ENCODE results near the gene FAM228B.

Gene FAM228B

DNA sequence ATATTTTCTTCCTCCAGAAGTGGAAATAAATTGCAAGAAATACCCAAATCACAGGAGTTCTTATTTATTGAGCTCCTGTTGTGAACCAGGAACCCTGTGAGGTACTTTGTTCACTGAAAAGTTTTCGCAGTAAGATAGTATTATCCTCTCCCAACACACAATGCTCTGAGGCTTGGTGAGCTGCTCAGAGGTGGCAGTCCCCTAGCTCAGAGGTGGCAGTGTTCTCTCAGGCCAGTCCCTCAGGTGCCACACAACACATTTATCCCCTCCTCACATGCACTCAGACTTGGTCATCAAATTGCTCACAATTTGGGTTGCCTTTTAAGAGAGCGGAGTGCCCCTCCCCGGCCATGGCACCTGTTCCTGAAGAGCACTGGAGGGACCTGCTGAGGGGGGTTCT is 77.5 kb downstream of the FAM228B start:
- no peak for DNase-seq (ENCODE audit: low read depth in 1 of 2, low spot score in 1 of 2)

GRCh38 chr2:24203029-24203786 is 79.9 kb downstream of the FAM228B start:
- no peak for DNase-seq (ENCODE audit: low read depth in 1 of 2, low spot score in 1 of 2)

DNA sequence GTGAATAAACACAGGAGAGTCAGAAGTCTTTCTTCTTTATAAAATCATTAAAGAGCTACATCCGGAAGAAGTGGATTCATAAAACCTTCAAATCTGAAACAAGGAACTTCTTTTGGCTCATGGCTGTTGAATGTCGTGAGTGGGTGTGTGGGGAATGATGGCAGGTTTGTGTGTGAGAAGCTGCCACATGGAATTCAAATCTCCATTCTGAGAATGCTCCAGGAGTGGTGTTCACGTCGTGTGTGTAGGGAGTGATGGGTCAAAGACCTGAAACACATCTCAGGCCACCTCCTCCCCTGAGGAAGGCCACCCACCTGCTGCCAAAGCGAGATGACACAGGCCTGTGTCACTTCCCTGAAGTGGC is 80.5 kb downstream of the FAM228B start:
- no peak for DNase-seq (ENCODE audit: low read depth in 1 of 2, low spot score in 1 of 2)

GRCh38 chr2:24204505-24204904 is 81.2 kb downstream of the FAM228B start:
- DNase-seq (ENCODE audit: low read depth in 1 of 2, low spot score in 1 of 2) = no peak

DNA sequence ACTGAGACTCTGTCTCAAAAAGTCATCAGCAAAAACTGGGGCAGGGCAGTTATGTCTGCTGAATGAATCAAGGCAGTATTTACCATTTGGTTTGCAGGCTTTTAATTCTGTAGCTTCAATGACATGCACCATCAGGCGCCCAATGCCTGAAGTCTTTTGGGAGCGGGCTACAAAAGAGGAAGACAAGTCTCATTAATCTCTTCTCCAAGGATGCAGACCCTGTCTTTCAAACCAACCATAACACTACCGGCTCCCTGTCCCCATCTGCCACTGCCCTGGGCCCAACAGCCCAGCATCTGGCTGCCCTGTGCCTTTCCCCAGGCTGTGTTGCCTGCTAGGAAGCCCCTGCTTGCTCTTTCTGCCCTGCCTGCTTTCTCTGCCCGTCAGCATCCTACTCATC is 81.9 kb downstream of the FAM228B start:
- DNase-seq (ENCODE audit: low read depth in 1 of 2, low spot score in 1 of 2) = no peak

DNA sequence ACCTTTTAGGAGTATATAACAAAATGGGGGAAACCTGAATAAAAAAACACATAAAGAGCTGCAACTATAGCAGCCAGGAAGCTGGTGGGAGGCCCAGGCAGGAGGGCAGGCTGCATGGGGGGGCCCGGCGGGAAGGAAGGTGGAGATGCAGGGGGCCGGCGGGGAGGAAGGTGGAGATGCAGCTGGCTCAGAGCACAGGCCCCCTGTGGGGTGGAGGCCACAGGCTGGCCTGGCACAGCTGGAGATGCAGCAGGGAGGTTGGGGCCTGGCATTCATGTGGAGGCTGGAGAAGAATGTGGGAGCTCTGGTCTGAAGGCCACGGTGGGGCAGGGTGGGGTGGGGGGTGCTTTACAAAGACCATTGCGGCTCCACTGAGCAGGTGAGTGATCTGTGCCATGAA is 83.0 kb downstream of the FAM228B start:
- no peak for DNase-seq (ENCODE audit: low read depth in 1 of 2, low spot score in 1 of 2)

- DNase-seq (ENCODE audit: low read depth in 1 of 2, low spot score in 1 of 2) = no peak
Observed at GRCh38 chr2:24206714-24207113, 83.4 kb downstream of the FAM228B start.

GRCh38 chr2:24207359-24207758 is 84.1 kb downstream of the FAM228B start:
- no peak for DNase-seq (ENCODE audit: low read depth in 1 of 2, low spot score in 1 of 2)

DNA sequence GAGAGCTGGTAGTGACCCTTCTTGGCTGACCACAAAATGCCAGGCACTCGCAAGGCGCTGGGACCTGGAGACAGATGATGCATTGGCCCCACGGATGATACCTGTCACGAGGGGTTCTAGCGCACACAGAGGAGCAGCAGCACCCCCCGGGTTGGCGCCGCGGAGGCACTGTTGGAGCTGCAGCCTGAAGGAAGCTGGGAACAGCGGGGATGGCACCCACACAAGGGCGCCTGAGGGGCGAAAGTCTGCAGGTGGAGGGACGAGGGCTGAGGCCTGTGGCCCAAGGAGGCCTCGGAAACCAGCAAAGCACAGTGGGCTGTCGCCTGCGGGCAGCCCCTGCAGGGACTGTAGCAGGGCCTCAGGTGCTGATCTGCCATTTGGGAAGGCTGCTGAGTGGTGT is 85.2 kb downstream of the FAM228B start:
- no peak for DNase-seq (ENCODE audit: low read depth in 1 of 2, low spot score in 1 of 2)

- DNase-seq (ENCODE audit: low read depth in 1 of 2, low spot score in 1 of 2) = no peak
Observed at GRCh38 chr2:24209389-24210105, 86.3 kb downstream of the FAM228B start.

GRCh38 chr2:24210106-24210455 is 86.8 kb downstream of the FAM228B start:
- DNase-seq (ENCODE audit: low read depth in 1 of 2, low spot score in 1 of 2) = no peak

GRCh38 chr2:24210723-24211122 is 87.5 kb downstream of the FAM228B start:
- no peak for DNase-seq (ENCODE audit: low read depth in 1 of 2, low spot score in 1 of 2)

- no peak for DNase-seq (ENCODE audit: low read depth in 1 of 2, low spot score in 1 of 2)
Observed at GRCh38 chr2:24211408-24211807, 88.1 kb downstream of the FAM228B start.

DNA sequence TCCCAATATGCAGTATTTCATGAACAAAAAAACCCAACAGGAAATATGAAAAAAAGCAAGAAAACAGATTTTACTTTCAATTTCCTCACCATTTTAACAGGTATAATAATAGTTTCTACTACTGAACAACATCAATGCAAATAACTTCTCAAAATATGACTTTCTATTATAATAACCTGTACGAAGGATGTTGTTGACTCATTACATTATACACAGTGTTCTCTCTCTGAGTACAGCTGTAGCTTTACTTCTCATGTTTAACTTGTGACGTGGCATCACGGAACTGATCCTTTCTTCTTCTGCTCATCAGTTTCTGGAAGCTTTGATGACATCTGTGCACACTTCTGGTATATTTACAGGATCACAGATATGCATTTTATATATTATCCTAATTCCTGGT is 91.6 kb downstream of the FAM228B start:
- DNase-seq (ENCODE audit: low read depth in 1 of 2, low spot score in 1 of 2) = no peak
